Skin epidermis (tissue), 12 donors: ENCODE results near the gene NHEJ1.

Source experiments
- H3K27ac ChIP-seq, 21 experiments: fragments of 200-600 bp; sonication (generic) in 11 of 21; one replicate each; pipeline ENCODE4 v1.5.0; 2020; ENCODE audit warnings: mild to moderate bottlenecking in 3 of 21, inconsistent platforms in 2 of 21, moderate library complexity in 2 of 21
- H3K4me3 ChIP-seq, 7 experiments: fragments of 200-600 bp; sonication (generic) in 2 of 7; one replicate each; pipeline ENCODE4 v1.5.0; 2020; ENCODE audit warnings: inconsistent platforms in 2 of 7, mild to moderate bottlenecking in 2 of 7, moderate library complexity in 1 of 7

NHEJ1 gene

DNA sequence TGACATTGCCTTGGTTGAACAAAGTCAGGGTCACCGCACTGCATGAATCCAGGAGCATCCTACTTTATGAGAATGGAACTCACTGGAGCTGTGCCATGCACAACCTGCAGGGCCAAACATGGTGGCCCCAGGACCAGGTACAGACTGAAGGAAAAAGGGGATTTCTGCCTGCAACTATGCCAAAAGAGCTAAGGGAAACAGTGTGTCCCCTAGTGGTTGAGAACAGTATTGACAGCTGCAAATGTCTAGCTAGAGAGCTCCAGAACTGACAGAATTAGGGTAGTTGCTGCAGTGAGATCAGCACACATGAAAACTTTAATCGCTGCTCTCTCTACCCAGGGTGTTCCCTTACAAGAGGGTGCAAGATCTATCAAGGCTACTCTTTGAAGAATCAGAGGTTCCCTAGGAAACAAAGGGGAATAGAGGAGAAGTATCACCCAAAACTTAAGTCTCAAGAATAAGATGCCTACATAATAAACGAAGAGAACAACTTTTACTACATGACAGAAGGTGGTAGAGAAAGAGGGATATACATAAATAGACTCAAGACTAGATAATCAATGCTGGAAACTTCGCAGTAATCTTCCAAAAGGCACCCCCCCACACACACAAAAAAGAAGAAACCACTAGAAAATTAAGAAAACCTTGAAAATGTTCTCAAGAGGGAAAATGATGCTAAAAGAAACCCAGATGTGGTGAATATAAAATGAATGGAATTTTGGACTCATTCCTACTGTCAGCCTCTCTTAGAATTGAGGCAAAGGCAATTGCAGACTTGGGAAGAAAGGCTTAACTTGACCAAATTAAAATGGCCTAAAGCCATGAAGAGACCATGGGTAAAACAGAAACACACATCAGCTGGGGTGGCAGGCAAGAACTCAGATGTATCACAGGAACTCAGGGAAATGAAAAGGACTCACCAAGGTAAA, 56.2 kb downstream of the NHEJ1 start:
- H3K27ac ChIP-seq, result no peak overlapping the region
- H3K4me3 ChIP-seq, result no peak overlapping the region

DNA sequence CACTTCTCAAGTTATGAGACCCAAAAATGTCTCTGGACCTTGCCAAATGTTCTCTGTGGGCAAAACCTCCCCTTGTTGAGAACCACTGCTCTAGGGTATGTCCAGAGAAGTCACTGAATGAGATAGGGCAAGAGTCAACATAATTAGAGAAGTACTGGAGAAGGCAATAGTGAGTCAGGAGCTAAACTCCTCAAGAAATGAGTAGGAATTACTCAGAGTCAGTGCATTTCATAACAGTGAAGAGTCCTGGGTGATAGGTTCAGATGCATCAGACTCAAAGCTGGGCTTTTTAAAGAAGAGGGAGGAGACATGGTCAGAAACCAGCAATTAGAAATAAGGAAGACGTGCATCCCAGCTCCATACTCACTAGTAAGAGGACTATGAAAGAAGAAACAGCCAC, 61.3 kb downstream of the NHEJ1 start:
- Histone ChIP-seq H3K27ac (no peak overlapping the region), H3K4me3 (no peak overlapping the region)

DNA sequence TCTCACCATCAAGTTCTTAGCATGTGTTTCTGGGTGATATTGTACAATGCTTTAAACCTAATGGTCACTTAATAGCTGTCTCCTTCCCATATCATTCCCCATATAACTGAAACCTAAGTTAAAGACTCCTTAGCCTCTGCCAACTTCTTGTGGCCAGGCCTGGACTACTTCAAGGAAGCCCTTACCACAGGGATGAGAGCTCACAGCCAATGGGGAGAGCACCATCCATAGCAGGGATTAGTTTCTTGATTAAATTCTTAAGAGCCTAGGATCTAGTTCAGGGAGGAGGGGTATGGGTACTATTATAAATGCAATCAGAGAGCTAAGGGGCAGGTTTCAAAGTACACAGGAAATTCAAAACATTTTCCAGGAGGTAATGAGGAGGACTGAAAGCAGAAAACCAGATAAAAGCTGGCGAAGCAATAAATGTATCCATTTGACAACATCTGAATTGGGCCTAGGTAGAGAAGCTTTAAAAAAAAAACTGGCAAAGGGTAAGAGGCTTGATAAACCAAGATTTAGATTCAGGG, 65.1 kb downstream of the NHEJ1 start:
- no peak overlapping the region for H3K27ac ChIP-seq
- H3K4me3 ChIP-seq, result no peak overlapping the region

DNA sequence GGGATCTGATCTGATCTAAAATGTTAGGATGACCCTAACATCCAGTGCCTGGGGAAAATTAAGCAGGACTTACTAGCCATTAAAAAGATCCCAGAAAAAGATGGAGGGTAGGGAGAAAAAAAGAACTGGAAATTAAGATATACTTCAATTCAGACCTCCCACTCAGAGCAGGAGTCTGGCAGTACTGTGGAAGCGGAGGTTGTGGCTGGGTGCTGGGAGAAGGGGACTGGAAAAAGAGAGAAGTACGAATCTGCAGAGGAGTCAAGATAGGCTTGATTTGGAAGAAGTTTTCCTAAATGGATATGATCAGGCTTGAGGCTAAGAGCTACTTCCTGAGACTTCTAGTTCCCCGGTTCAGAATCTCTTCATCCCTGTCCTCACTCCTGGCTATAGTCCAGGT, 66.4 kb downstream of the NHEJ1 start:
- H3K27ac ChIP-seq, result no peak overlapping the region
- H3K4me3 ChIP-seq, result no peak overlapping the region

DNA sequence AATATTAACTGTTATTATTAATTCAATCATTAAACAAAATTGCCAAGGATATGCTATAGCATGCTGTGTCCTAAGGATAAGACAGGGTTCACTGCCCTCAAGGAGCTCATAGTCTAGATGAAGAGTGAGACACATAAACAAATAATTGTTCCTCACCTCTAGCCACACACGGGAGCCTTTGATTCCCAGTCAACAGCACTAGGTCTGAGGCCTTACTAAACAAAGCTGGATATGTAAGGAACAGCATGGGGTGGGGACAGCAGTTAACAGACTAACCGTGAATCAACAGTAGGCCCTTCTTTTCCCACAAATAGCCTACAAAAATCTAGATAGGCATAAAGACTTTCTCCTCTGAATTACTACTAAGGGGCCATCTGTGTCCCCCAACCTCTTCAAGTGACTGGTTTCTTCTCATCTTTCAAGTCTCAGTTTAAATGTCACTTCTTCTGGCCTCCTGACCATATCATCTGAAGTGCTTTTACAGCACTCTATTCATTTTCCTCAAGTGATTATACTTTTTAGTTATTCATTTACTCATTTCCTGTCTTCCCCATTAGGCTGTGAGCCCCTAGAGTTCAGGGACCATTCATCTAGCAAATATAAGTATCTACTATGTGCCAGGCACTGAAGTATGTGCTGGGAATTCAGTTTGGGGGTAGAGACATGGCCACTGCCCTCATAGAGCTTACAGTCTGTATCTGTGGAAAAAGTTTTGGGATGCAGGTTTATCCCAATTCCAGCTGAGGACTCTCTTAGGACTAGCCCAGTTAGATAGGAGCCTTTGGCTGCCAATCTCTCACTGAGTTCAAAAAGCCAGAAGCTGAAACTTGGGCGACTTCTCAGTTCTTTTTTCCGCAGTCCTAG, 69.9 kb downstream of the NHEJ1 start:
- no peak overlapping the region for H3K27ac ChIP-seq
- no peak overlapping the region for H3K4me3 ChIP-seq

DNA sequence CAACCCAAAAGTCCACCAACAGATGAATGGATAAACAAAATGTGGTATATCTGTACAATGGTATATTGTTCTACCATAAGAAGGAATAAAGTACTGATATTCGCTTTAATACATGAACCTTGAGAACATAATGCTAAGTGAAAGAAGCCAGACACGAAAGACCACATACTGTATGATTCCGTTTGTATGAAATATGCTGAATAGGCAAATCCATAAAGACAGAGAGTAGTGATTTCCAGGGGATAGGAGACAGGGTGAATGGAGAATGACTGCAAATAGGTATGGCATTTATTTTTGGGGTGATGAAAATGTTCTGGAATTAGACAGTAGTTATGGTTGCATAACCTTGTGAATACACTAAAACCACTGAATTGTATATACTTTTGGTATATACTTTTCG, 71.3 kb downstream of the NHEJ1 start:
- H3K27ac ChIP-seq, result no peak overlapping the region
- no peak overlapping the region for H3K4me3 ChIP-seq

DNA sequence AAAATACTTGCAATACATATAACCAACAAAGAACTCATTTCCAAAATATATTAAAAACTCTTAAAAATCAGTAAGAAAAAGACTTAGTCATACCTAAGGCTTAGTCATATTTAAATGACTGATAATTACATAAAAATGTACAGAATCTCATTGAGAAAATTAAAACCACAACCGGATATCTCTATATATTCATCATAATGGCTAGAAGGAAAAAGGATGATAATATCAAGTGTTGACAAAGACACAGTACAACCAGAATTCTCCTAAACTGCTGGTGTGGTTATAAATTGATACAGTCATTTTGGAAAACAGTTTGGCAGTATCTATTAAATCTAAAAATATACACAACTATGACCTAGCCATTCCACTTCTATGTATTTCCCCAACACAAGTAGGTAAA, 72.8 kb downstream of the NHEJ1 start:
- no peak overlapping the region for H3K27ac ChIP-seq

DNA sequence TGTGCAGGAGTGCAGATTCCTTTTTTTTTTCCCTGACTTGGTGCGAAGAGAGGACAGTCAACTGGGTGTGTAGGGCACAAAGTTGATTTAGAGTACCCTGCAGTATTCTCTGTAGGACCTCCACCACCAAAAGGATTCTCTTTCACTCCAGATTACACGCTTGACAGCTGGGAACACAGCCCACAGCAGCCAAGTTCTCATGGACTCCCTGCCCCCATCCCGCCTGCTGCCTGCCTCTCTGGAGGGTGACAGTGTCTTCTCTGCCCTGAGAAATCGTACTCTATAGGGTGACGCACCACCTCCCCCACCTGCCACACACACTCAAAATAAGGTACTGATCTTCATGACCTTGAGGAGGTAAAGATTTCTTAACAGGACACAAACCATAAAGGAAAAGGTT, 73.3 kb downstream of the NHEJ1 start:
- Histone ChIP-seq H3K27ac (no peak overlapping the region), H3K4me3 (no peak overlapping the region)

More for the DNA sequence above, 72.8 kb downstream of the NHEJ1 start:
- H3K4me3 ChIP-seq, result no peak overlapping the region

DNA sequence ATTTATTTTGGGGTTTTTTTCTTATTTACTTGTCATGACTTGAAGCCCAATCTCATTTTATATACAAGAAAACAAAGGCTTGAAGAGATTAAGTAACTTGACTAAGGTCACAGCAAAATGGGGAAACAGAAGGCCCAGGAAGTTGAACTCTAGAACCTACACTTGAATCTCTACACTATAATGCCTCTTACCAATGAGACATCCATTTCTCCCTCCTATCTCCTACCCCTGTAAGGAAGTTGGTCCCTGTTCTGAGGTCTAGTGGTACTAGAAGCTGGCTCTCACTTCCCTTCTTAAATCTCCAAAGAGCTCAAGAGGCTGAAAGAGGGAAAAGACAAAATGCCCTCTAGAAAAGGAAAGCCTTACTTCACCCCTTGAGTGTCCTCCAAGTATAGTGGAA, 74.4 kb downstream of the NHEJ1 start:
- Histone ChIP-seq H3K4me3 (no peak overlapping the region), H3K27ac (no peak overlapping the region)

DNA sequence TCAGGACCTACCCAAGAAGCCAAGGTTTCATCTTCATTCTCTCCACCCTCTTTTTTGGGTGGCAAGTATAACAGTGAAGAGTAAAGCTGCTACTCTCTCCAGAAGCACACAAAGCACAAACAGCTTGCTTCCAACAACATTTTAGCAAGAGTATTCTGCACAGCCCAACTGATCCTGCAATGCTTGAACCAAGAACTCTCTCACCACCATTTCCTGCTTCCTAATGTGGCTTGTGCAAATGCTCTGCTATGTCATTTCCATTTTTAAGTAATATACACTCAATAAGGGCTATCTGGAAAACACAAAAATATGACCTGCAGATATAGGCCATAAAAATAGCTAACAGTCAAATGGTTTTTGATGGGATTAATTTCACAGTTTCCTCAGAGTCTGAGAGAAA, 75.8 kb downstream of the NHEJ1 start:
- H3K27ac ChIP-seq, result no peak overlapping the region
- no peak overlapping the region for H3K4me3 ChIP-seq

DNA sequence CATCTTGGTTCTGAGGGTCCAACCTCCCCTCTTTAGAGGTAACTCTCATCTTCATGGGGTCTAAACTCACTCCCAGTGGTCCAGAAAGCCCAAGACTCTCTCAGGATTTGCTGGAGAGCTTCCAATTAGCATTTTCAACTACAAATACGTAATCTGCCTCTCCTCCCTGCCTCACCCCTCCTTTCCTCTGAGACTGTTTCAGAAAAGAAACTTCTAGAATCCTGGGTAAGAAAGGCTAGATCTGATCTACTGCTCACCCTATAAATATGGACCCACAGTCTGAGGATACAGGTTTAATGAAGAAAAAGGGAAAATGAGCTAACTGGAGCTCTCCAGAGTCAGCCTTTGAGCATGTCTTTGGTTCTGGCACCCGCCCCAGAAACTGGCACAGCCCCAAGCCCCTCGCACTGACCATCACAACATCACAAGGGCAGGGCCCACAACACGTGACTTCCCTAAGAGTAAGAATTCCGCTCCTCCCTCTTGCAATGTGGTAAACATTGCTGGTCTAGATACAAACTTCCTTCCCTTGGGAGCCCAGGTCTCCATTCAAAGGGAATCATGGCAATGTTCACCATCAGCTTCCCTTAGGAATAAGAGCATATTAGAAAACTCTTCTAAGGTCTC, 78.2 kb downstream of the NHEJ1 start:
- no peak overlapping the region for H3K4me3 ChIP-seq
- H3K27ac ChIP-seq, result no peak overlapping the region

DNA sequence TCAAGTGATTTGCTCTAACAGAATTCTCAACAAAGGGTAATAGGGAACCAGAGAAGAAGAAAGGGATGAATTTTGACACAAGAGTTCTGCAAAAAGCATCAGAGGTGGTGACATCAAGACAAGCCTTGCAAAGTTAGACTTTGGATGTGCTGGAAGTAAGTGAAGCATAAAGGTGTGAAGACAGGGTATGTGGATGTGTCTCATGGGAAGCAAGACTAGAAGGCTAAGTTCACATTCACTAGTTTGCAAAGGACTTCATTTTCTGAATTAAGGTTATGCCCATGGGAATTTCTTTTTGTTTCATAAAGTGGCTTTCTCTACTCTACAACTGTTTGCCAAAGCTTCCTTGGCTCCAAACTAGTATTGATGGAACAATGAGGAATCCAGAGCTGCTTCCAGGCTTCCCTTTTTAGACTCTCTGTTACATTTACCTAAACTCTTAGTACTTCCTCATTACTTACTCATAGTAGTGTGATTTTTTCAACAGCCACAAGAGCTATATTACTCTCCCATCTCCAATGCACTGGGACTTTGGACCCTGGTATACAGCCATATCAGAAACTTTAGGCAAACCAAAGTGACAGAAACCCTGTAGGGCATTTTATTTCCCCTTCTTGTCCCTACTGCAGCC, 78.8 kb downstream of the NHEJ1 start:
- Histone ChIP-seq H3K27ac (no peak overlapping the region), H3K4me3 (no peak overlapping the region)

DNA sequence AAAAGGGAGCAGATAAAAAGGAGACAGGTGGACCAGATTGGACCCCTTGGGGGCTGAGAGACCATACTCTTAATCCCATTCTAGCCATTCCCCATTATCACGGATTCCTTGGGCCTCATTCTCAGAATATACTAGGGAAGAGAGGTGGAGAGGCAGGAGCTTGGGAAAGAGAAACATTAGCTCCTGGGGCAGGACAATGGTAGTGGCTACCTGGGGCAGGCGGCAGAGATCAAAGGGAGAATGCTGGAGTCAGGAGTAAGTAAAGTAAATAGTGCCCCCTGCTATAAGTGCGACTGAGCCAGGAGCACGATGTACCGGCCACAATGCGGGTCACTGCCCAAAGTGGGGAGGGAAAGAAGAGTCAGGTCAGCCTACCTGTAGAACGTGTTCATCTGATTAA, 79.5 kb downstream of the NHEJ1 start:
- Histone ChIP-seq H3K27ac (no peak overlapping the region), H3K4me3 (no peak overlapping the region)

DNA sequence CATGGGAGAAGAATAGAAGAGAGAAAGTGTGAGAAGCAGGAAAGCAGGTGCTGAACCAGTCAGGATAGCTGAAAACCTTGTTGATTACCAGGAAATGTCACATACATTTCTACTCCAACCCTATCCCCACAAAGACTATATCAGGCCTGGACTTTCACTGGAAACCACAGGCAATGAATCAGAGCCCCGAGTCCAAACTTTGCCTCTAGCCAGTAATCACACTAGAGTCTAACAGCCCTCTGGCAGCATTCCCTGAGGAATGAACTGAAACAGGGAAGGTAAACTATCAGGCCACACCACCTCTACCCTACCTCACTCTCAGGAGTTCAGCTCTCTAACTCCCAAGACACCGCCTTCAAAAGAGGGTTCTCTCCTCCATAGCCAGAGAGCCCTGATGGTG, 81.2 kb downstream of the NHEJ1 start:
- Histone ChIP-seq H3K4me3 (no peak overlapping the region), H3K27ac (no peak overlapping the region)

DNA sequence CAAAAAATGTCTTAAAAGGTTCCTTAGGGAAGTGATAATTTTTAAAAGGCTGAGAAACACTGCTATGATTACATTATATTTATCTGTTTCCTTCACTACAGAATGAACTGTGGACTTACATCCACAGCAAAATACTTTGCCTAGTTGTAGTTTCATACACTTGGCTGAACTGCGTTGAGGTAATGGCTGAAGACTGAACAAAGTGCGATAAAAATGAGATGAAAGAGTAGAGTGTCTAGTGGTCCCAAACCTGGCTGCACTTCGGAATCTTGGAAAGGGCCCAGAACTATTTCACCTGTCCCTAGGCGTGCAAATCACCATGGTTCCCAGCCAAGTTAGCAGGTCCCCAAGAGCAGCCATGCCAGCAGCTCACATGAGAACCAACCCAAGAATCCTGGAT, 81.7 kb downstream of the NHEJ1 start:
- no peak overlapping the region for H3K4me3 ChIP-seq
- no peak overlapping the region for H3K27ac ChIP-seq

DNA sequence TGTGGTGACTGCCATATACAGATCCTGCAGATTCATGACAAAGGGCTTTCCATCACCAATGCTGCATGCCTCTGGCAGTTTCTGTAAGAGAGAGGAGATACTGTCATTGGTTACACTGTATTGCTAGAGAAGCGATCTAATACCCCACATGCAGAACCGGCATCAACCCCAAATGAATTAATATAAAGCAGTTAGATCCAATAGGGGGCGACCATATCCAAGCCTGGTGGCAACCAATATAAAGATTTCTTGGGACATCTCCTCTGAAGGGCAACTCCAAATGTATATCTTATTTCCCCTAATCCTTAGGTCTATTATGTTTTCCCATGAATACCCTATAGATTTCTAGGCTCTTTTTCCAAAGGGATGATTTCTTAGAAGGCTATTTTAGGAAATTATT, 82.5 kb downstream of the NHEJ1 start:
- Histone ChIP-seq H3K4me3 (no peak overlapping the region), H3K27ac (no peak overlapping the region)

DNA sequence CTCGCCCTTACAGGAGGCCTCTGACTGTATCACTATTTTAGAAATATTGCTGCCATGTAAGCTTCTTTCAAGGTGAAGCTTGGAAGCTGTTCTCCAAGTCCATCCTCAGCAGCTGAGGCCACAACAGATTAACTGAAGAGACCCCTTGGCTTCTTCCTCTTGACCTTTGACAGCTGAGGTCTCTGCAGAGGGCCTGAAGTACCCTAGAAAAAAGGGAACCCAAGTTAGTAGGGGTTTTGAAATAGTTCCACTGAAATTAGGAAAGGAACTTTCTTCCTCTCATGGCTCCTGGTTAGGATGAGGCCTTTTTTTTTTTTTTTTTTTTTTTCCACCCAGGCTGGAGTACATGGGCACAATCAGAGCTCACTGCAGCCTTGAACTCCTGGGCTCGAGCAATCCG, 84.4 kb downstream of the NHEJ1 start:
- H3K27ac ChIP-seq, result no peak overlapping the region
- no peak overlapping the region for H3K4me3 ChIP-seq

DNA sequence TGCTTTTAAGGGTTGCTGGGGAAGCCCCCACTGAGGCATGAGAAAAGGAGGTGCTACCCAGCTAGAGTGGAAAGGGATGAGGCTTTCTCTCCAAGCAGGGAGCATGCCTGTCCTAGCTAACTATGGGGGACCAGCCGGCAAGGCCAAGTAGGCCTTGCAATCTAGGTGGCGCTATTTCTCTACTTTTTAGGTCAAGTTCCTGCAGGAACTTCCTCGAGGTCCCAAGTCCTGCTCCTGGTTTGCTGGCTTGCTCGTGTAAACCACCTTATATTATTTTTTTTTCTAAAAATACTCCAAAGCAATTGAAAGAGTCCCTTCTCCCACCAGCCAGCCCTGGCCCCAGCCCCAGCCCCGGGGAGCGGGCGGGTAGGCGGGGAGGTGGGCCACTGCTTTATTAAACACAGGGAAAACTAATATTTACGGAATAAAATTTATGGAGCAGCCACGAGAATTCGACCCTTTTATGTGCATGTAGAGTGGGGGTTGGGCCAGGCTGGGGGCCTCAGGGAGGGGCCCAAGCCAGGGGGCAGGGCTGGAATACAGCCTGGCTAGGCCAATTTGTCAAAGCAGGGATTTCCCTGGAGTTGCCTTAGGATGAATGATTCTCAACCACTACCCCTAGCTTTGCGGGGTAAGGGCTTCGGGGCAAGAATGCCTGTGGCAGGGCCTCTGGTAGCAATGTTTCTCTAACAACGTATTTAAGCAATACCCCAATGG, 87.0 kb downstream of the NHEJ1 start:
- H3K4me3 ChIP-seq, result no peak overlapping the region
- no peak overlapping the region for H3K27ac ChIP-seq

DNA sequence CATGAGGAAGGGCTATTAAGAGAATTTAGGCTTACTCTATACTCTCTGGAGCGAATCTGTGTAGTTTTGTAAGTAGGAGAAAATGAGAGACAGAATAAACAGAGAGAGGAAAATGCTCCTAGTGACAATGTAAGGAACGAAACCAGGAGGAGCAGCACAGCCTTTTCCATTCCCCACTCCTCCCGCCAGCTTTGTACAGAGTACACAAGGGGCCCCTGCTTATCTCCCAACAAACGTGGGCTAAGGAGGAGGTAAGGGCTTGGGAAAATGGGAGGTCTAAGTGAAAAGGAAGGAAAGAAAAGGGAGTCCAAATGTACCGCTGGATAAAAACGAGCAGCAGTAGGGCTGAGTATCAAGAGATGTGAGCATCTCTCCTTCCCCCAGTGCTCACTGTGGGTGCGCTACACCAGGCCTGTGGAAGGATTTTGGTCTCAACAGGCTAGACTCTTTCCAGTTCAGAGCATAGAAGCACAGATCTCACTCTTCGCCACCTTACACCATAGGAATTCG, 87.8 kb downstream of the NHEJ1 start:
- no peak overlapping the region for H3K27ac ChIP-seq
- no peak overlapping the region for H3K4me3 ChIP-seq
